Body of pancreas (tissue), 4 donors: ENCODE results near the gene HDHD3.
"Not testable (repeated sequence)": the region's sequence is repeated elsewhere in the genome, so short reads cannot be mapped to it uniquely, and the experiment has no call there.

ENCODE experiments used
- CTCF ChIP-seq, 7 experiments: fragments of 450-650 bp in 4 of 7; fragments of 200-600 bp in 3 of 7; sonication (generic) in 3 of 7; IDR thresholded peaks; one replicate each; pipeline ENCODE4 v1.5.1; 2016 to 2019; ENCODE audit warnings: antibody characterized with exemption in 7 of 7
- POLR2A ChIP-seq, 3 donors: fragments of 450-650 bp; IDR thresholded peaks; one replicate each; pipeline ENCODE4 v1.6.1; 2016; ENCODE audit warnings: antibody characterized with exemption in 3 of 3, mild to moderate bottlenecking in 2 of 3

DNA sequence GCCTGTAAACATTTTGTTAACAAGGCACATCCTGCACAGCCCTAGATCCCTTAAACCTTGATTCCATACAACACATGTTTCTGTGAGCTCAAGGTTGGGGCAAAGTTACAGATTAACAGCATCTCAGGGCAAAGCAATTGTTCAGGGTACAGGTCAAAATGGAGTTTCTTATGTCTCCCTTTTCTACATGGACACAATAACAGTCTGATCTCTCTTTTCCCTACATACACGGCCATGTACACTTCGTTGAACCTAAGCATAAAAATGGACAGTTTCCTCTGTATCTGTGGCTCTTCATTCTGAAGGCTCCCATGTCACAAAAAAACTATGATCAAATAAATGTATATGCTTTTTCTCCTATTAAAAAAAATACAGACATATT, 3.0 kb upstream of the HDHD3 start:
- TF ChIP-seq POLR2A, CTCF (IDR thresholded peaks at IDR 0.05): not testable (repeated sequence)
